GM12891 (cell line): ENCODE results near the gene TSC1.

ENCODE experiments used
- PAX5 ChIP-seq: IDR thresholded peaks from 2 replicates; pipeline ENCODE4 v1.6.1; 2011; ENCODE audit warnings: low read length, moderate library complexity, mild to moderate bottlenecking; ENCODE audit not compliant: insufficient read depth, severe bottlenecking
- POLR2A ChIP-seq: IDR thresholded peaks from 2 replicates; pipeline ENCODE4 v1.6.1; 2011; ENCODE audit warnings: low read depth, low read length, control low read depth
- POLR2AphosphoS5 ChIP-seq: IDR thresholded peaks from 2 replicates; pipeline ENCODE4 v1.6.1; 2011; ENCODE audit warnings: low read depth, low read length, control low read depth
- POU2F2 ChIP-seq: IDR thresholded peaks from 2 replicates; pipeline ENCODE4 v1.6.1; 2011; ENCODE audit warnings: low read depth, mild to moderate bottlenecking, control low read depth, low read length, moderate library complexity
- SPI1 ChIP-seq: IDR thresholded peaks from 2 replicates; pipeline ENCODE4 v1.6.1; 2011; ENCODE audit warnings: low read depth, low read length, control low read depth
- TAF1 ChIP-seq: IDR thresholded peaks from 2 replicates; pipeline ENCODE4 v1.6.1; 2011; ENCODE audit warnings: low read depth, low read length, control low read depth

- TF ChIP-seq TAF1: no peak
- TF ChIP-seq POLR2AphosphoS5: no peak
- no peak for TF ChIP-seq POLR2A
- no peak for TF ChIP-seq SPI1
- no peak for TF ChIP-seq PAX5
- no peak for TF ChIP-seq POU2F2
Measured at GRCh38 chr9:132923346-132923902, 21.0 kb downstream of the TSC1 start.
